HTERT RPE-1 (cell line): ENCODE data around the gene SF3A2.

Source experiments
- in situ Hi-C: fragments of 300-500 bp; cut with MboI; formaldehyde crosslinking; loops from 4 replicates; pipeline ENCODE4 v1.14.3; 2020; ENCODE audit warnings: low sequenced_read_pairs

SF3A2 gene

DNA sequence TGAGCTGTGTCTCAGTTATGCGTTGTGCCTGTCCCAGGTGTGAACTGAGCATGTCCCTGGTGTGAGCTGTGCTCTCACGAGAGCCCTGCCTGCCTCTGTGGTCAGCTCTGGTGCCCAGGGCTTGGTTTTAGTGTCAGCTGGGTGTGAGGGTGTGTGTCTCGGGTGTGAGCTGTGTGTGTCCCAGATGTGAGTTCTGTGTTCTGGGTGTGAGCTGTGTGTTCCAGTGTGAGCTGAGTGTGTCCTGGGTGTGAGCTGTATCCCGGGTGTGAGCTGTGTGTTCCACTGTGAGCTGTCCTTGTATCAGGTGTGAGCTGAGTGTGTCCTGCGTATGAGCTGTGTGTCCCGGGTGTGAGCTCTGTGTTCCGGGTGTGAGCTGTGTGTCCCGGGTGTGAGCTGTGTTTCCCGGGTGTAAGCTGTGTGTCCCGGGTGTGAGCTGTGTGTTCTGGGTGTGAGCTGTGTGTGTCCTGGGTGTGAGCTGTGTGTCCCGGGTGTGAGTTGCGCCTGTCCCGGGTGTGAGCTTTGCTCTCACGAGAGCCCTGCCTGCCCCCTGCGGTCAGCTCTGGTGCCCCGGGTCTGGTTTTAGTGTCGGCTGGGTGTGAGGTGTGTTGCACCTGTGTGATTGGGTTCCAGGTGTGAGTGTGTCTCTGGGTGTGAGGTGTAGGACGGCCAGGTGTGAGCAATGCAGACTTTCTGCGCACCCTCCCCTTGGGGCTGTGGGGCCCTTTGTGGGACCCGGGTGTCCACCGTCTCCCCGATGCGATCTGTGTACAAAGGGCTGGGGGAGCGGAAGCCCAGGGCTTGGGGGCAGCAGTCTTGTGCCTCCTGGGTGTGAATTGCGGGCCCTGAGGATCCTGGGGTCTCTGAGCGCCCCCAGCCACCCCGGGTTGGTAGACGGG lies 52.4 kb downstream of the SF3A2 start:
- in situ Hi-C loops, result no loop called here

DNA sequence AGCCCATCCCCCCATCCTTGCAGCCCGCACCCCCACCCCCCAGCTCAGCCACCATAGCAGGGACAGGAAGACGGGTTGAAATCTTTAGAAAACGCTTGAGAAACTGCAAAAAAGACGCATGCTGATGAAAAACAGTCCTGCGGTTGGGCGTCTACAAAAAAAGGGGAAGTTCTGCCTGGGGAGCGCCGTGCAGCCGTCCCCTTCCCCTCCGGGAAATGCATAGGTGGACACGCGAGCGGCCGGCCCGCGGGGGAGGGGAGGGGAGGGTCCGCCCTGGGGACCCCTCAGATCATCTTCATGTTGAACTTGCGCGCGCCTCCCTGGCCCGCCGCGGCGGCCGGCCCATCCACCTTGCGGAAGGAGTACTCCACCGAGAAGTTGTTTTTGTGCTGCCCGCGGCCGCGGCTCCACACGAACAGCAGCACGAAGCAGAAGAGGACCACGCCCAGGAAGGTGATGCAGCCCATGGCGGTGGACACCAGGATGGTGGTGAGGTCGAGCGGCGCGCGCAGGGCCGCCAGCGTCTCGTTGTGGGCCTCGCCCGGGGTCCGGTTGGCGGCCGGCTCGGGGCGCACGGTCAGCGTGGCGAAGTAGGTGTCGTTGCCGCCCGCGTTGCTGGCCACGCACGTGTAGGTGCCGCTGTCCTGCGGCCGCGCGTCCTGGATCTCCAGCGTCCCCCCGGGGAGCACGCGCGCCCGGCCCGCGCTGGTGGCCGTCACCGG lies 53.3 kb downstream of the SF3A2 start:
- in situ Hi-C loops, result no loop called here

- in situ Hi-C loops, result no loop called here
These were observed 54.0 kb downstream of the SF3A2 start for GRCh38 chr19:2290441-2291184.

- in situ Hi-C loops, result no loop called here
These were observed 54.6 kb downstream of the SF3A2 start for GRCh38 chr19:2291185-2291751.

DNA sequence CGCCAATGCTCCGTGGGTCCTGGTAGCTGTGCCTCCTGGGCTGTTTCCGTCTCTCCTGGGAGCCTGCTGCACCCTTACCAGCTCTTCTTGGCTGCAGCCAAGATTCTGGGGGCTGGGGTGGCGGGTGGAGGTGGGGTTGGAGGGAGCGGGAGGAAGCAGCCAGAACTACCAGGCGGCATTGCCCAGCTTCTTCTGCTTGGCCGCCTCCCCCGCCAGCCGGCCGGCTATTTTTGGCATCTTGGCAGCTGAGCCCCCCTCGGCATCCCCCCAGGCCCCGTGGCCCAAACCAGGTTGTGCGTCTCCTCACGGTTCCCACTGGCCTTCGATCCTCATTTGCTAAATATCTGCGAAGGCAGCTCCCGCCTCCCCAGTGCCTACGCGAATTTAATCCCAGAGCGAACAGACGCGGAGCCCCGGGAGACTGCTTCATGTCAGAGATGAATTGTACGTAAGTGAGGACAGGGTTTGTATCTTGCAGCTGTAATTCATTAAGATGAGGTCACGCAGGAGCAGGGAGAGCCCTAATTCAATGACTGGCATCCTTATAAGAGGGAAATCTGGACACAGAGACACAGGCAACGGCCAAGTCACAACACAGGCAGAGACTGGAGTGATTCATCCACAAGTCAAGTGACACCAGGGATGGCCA lies 58.2 kb downstream of the SF3A2 start:
- in situ Hi-C loops, result no loop called here

DNA sequence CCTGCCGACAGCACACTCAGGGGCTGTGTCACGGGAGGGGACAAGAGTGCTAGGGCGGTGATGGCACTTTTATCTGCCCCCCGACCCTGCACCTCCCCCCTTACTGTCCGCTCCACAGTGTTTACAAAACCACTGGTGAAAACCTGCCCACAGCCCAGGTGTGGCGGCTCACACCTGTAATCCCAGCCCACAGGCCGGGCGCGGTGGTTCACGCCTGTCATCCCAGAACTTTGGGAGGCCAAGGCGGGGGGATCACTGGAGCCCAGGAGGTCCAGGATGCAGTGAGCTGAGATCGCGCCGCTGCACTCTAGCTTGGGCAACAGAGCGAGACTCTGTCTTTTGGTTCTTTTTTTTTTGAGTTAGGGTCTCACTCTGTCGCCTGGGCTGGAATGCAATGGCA lies 59.5 kb downstream of the SF3A2 start:
- in situ Hi-C loops, result no loop called here
